GM04504 (cell line): ENCODE data around the gene ATF1.
"Not testable (repeated sequence)": the region's sequence is repeated elsewhere in the genome, so short reads cannot be mapped to it uniquely, and the experiment has no call there.

Experiments used
- DNase-seq: peaks from one replicate; pipeline ENCODE4 v3.0.0-alpha.2; 2012; ENCODE audit warnings: low read depth

The ATF1 gene

GRCh38 chr12:50753232-50753769 lies 10.6 kb upstream of the ATF1 start:
- peak; percentile 21 for DNase-seq

- DNase-seq = peak; percentile 9
These were observed 589 bp downstream of the ATF1 start for GRCh38 chr12:50764286-50765094.

- peak; percentile 20 for DNase-seq
These were observed 1.4 kb downstream of the ATF1 start for GRCh38 chr12:50765095-50765911.

GRCh38 chr12:50768391-50768790 lies 4.5 kb downstream of the ATF1 start:
- no peak for DNase-seq

GRCh38 chr12:50768813-50769212 lies 4.9 kb downstream of the ATF1 start:
- DNase-seq = not testable (repeated sequence)

- DNase-seq = no peak
These were observed 7.5 kb downstream of the ATF1 start for GRCh38 chr12:50771409-50771808.

GRCh38 chr12:50772470-50772869 lies 8.6 kb downstream of the ATF1 start:
- DNase-seq = no peak

GRCh38 chr12:50772877-50773276 lies 9.0 kb downstream of the ATF1 start:
- DNase-seq = no peak

GRCh38 chr12:50775251-50775650 lies 11.3 kb downstream of the ATF1 start:
- no peak for DNase-seq

- DNase-seq = no peak
These were observed 13.1 kb downstream of the ATF1 start for GRCh38 chr12:50776749-50777728.

GRCh38 chr12:50778663-50779590 lies 15.0 kb downstream of the ATF1 start:
- DNase-seq = no peak

- DNase-seq = no peak
These were observed 16.1 kb downstream of the ATF1 start for GRCh38 chr12:50780013-50780412.

- no peak for DNase-seq
These were observed 20.6 kb downstream of the ATF1 start for GRCh38 chr12:50784501-50784900.

GRCh38 chr12:50785406-50786001 lies 21.6 kb downstream of the ATF1 start:
- no peak for DNase-seq

- peak; percentile 79 for DNase-seq
These were observed 22.8 kb downstream of the ATF1 start for GRCh38 chr12:50786498-50787231.

- DNase-seq = no peak
These were observed 23.7 kb downstream of the ATF1 start for GRCh38 chr12:50787618-50788017.

GRCh38 chr12:50788561-50788960 lies 24.7 kb downstream of the ATF1 start:
- DNase-seq = peak; percentile 53

- no peak for DNase-seq
These were observed 26.2 kb downstream of the ATF1 start for GRCh38 chr12:50790081-50790480.

GRCh38 chr12:50799908-50800307 lies 36.0 kb downstream of the ATF1 start:
- no peak for DNase-seq
